H1 (cell line): ENCODE results near the gene PCSK1N. TPM values are rescaled to one million over a fixed set of nuclear protein-coding genes. Genes with fewer than 3 reads are reported as not detected.

Experiments
- CTCF ChIA-PET: fragments of 300-600 bp; sonication (Branson Sonifier 250); formaldehyde crosslinking; loops from one replicate; lab custom pipeline; 2021; ENCODE audit not compliant: partially characterized antibody; lab: Charles Lee
- POLR2A ChIA-PET: fragments of 300-600 bp; sonication (Branson Sonifier 250); formaldehyde crosslinking; loops from one replicate; lab custom pipeline; 2021; ENCODE audit warnings: inconsistent platforms; ENCODE audit not compliant: partially characterized antibody; lab: Charles Lee
- DNase-seq, 2 experiments: peaks; one replicate each; pipeline versions ENCODE4 v3.0.0 to v3.0.0-alpha.2; 2010 to 2022; ENCODE audit warnings: low spot score in 2 of 2, low read depth in 1 of 2, mixed read lengths in 1 of 2
- FAIRE-seq: peaks from 2 replicates; lab custom pipeline; 2011; peaks lifted over from hg19 to GRCh38; lab: Jason Lieb, UNC
- H2AFZ ChIP-seq: 2 replicates; pipeline ENCODE4 v1.8.1; 2012; ENCODE audit warnings: low read length, inconsistent platforms
- H2AK5ac ChIP-seq: 2 replicates; pipeline ENCODE4 v1.6.1; 2013; ENCODE audit warnings: low read depth, low read length
- H2BK120ac ChIP-seq: replicated peaks from 2 replicates; pipeline ENCODE3; 2013; ENCODE audit warnings: low read depth, low read length, inconsistent platforms
- H2BK12ac ChIP-seq: 2 replicates; pipeline ENCODE4 v1.6.1; 2013; ENCODE audit warnings: low read depth, low read length
- H2BK15ac ChIP-seq: 2 replicates; pipeline ENCODE4 v1.6.1; 2013; ENCODE audit warnings: low read length
- H2BK20ac ChIP-seq: 2 replicates; pipeline ENCODE4 v1.6.1; 2013; ENCODE audit warnings: low read length
- H2BK5ac ChIP-seq: 2 replicates; pipeline ENCODE4 v1.6.1; 2013; ENCODE audit warnings: low read depth, low read length
- H3K14ac ChIP-seq: 2 replicates; pipeline ENCODE4 v1.6.1; 2013; ENCODE audit warnings: inconsistent platforms; ENCODE audit not compliant: insufficient read length
- H3K18ac ChIP-seq: 2 replicates; pipeline ENCODE4 v1.6.1; 2013; ENCODE audit warnings: low read length; ENCODE audit errors: extremely low read depth
- H3K23ac ChIP-seq: 2 replicates; pipeline ENCODE4 v1.6.1; 2013; ENCODE audit warnings: inconsistent platforms; ENCODE audit not compliant: insufficient read length
- H3K23me2 ChIP-seq: 2 replicates; pipeline ENCODE4 v1.6.1; 2013; ENCODE audit warnings: low read depth, low read length
- H3K27ac ChIP-seq: 2 replicates; pipeline ENCODE4 v1.6.1; 2011; ENCODE audit warnings: low read depth, low read length, inconsistent platforms
- H3K27me3 ChIP-seq, 4 experiments: replicated peaks in 1 of 4; 1 replicate in 1 of 4; 2 replicates in 3 of 4; pipeline versions ENCODE4 v1.6.1 to v1.8.1; 2011 to 2013; ENCODE audit warnings: low read length in 3 of 4, mild to moderate bottlenecking in 3 of 4, inconsistent platforms in 2 of 4, mixed read lengths in 2 of 4, moderate library complexity in 1 of 4; ENCODE audit not compliant: control insufficient read depth in 3 of 4, insufficient read depth in 3 of 4; ENCODE audit errors: extremely low read depth in 1 of 4
- H3K36me3 ChIP-seq, 4 experiments: 2 replicates each; pipeline versions ENCODE4 v1.6.1 to v1.8.1; 2011 to 2013; ENCODE audit warnings: mild to moderate bottlenecking in 4 of 4, low read length in 3 of 4, moderate library complexity in 2 of 4, control low read depth in 1 of 4, inconsistent platforms in 1 of 4; ENCODE audit not compliant: insufficient read depth in 4 of 4, control insufficient read depth in 2 of 4
- H3K4ac ChIP-seq: replicated peaks from 2 replicates; pipeline ENCODE3; 2013; ENCODE audit warnings: low read length, low read depth, mixed read lengths, inconsistent platforms; ENCODE audit not compliant: insufficient read length
- H3K4me1 ChIP-seq, 4 experiments: replicated peaks in 1 of 4; 1 replicate in 1 of 4; 2 replicates in 3 of 4; pipeline versions ENCODE4 v1.6.1 to v1.8.1; 2011 to 2013; ENCODE audit warnings: low read length in 3 of 4, inconsistent platforms in 2 of 4, mixed read lengths in 1 of 4; ENCODE audit not compliant: insufficient read depth in 4 of 4, control insufficient read depth in 3 of 4
- H3K4me2 ChIP-seq, 2 experiments: 2 replicates each; pipeline versions ENCODE4 v1.6.1 to v1.8.1; 2011 to 2013; ENCODE audit warnings: low read depth in 2 of 2, low read length in 2 of 2, control low read depth in 1 of 2, inconsistent platforms in 1 of 2, mild to moderate bottlenecking in 1 of 2; ENCODE audit not compliant: insufficient read depth in 1 of 2
- H3K4me3 ChIP-seq, 4 experiments: fragments of 200-600, 300-600 bp in 1 of 4; sonication (generic), shearing (Covaris generic), sonication (Bioruptor Twin) in 1 of 4; 2 replicates each; pipeline versions ENCODE4 v1.5.1 to v1.8.1; 2011 to 2016; ENCODE audit warnings: low read length in 4 of 4, low read depth in 3 of 4, control low read depth in 2 of 4, inconsistent platforms in 2 of 4, mild to moderate bottlenecking in 2 of 4, mixed read lengths in 1 of 4, moderate library complexity in 1 of 4; ENCODE audit not compliant: insufficient read depth in 2 of 4; ENCODE audit errors: extremely low read depth in 1 of 4
- H3K56ac ChIP-seq: replicated peaks from 2 replicates; pipeline ENCODE3; 2013; ENCODE audit warnings: low read depth, mild to moderate bottlenecking, mixed read lengths, low read length, inconsistent platforms; ENCODE audit not compliant: insufficient read length
- H3K79me1 ChIP-seq: 2 replicates; pipeline ENCODE4 v1.6.1; 2013; ENCODE audit warnings: low read depth, low read length, control low read depth
- H3K79me2 ChIP-seq, 2 experiments: 2 replicates each; pipeline versions ENCODE4 v1.6.1 to v1.8.1; 2012 to 2013; ENCODE audit warnings: low read length in 2 of 2, mild to moderate bottlenecking in 2 of 2, inconsistent platforms in 1 of 2; ENCODE audit not compliant: insufficient read depth in 2 of 2, control insufficient read depth in 1 of 2
- H3K9ac ChIP-seq, 4 experiments: replicated peaks in 1 of 4; 1 replicate in 1 of 4; 2 replicates in 3 of 4; pipeline versions ENCODE4 v1.6.1 to v1.8.1; 2011 to 2013; ENCODE audit warnings: low read depth in 3 of 4, low read length in 3 of 4, control low read depth in 2 of 4, mild to moderate bottlenecking in 2 of 4, moderate library complexity in 2 of 4, inconsistent platforms in 1 of 4; ENCODE audit errors: extremely low read depth in 1 of 4
- H3K9me3 ChIP-seq, 2 experiments: 2 replicates each; pipeline versions ENCODE4 v1.6.1 to v1.8.1; 2012 to 2013; ENCODE audit warnings: mild to moderate bottlenecking in 2 of 2, moderate library complexity in 2 of 2, control low read depth in 1 of 2, inconsistent platforms in 1 of 2, low read depth in 1 of 2, low read length in 1 of 2, mixed read lengths in 1 of 2; ENCODE audit not compliant: insufficient read depth in 2 of 2
- H4K20me1 ChIP-seq, 2 experiments: replicated peaks in 1 of 2; 2 replicates each; pipeline versions ENCODE3 to v1.8.1; 2011 to 2013; ENCODE audit warnings: inconsistent platforms in 2 of 2, low read length in 2 of 2, mild to moderate bottlenecking in 1 of 2; ENCODE audit not compliant: insufficient read depth in 2 of 2, control insufficient read depth in 1 of 2
- H4K5ac ChIP-seq: 2 replicates; pipeline ENCODE4 v1.6.1; 2013; ENCODE audit warnings: low read length, low read depth, mixed read lengths, inconsistent platforms; ENCODE audit not compliant: insufficient read length
- H4K8ac ChIP-seq: 2 replicates; pipeline ENCODE4 v1.8.0; 2013; ENCODE audit warnings: mild to moderate bottlenecking, moderate library complexity, low read length, inconsistent platforms; ENCODE audit not compliant: insufficient read depth; ENCODE audit errors: extremely low read depth
- H4K91ac ChIP-seq: replicated peaks from 2 replicates; pipeline ENCODE3; 2013; ENCODE audit warnings: low read length, mixed read lengths, inconsistent platforms; ENCODE audit not compliant: insufficient read length
- CHD2 ChIP-seq: IDR thresholded peaks from 2 replicates; pipeline ENCODE4 v1.6.1; 2012; ENCODE audit warnings: low read length, improper control_type of control experiment
- CREB1 ChIP-seq: IDR thresholded peaks from 2 replicates; pipeline ENCODE4 v1.6.1; 2012; ENCODE audit warnings: inconsistent platforms
- EGR1 ChIP-seq: IDR thresholded peaks from 2 replicates; pipeline ENCODE4 v1.6.1; 2011; ENCODE audit warnings: low read depth, low read length, borderline replicate concordance
- EP300 ChIP-seq, 2 experiments: IDR thresholded peaks; 1 replicate in 1 of 2; 2 replicates in 1 of 2; pipeline ENCODE4 v1.6.1; 2011 to 2012; ENCODE audit warnings: low read depth in 2 of 2, low read length in 2 of 2, mild to moderate bottlenecking in 2 of 2, borderline replicate concordance in 1 of 2, inconsistent platforms in 1 of 2, moderate library complexity in 1 of 2
- EZH2 ChIP-seq: fragments of 200-600 bp; sonication (generic); IDR thresholded peaks from 2 replicates; pipeline ENCODE4 v1.7.1; 2012; ENCODE audit warnings: low read depth, mild to moderate bottlenecking, moderate library complexity, low read length, inconsistent platforms; ENCODE audit not compliant: severe bottlenecking
- HDAC6 ChIP-seq: IDR thresholded peaks from one replicate; pipeline ENCODE4 v1.7.1; 2012; ENCODE audit warnings: low read depth, mild to moderate bottlenecking, inconsistent platforms, low read length, moderate library complexity
- KDM4A ChIP-seq: IDR thresholded peaks from one replicate; pipeline ENCODE4 v1.7.1; 2012; ENCODE audit warnings: low read depth, mild to moderate bottlenecking, moderate library complexity, low read length, inconsistent platforms; ENCODE audit not compliant: severe bottlenecking
- KDM5A ChIP-seq: fragments of 200-600 bp; IDR thresholded peaks from 2 replicates; pipeline ENCODE4 v1.7.1; 2012; ENCODE audit warnings: mild to moderate bottlenecking, low read length, inconsistent platforms, mixed read lengths
- NANOG ChIP-seq: IDR thresholded peaks from 2 replicates; pipeline ENCODE4 v1.6.1; 2011; ENCODE audit warnings: low read length, low read depth, mild to moderate bottlenecking, inconsistent platforms; ENCODE audit not compliant: insufficient read depth, poor library complexity, severe bottlenecking
- SP2 ChIP-seq: IDR thresholded peaks from 2 replicates; pipeline ENCODE4 v1.6.1; 2012; ENCODE audit warnings: mild to moderate bottlenecking, low read length, inconsistent platforms
- SUZ12 ChIP-seq: fragments of 200-600 bp; sonication (generic); IDR thresholded peaks from 2 replicates; pipeline ENCODE4 v1.6.1; 2012; ENCODE audit warnings: mild to moderate bottlenecking, inconsistent platforms, low read length, moderate library complexity, mixed read lengths
- TAF7 ChIP-seq: optimal IDR thresholded peaks from 2 replicates; pipeline ENCODE3; 2011; ENCODE audit warnings: low read depth, mild to moderate bottlenecking, inconsistent platforms, low read length, moderate library complexity, borderline replicate concordance
- YY1 ChIP-seq: IDR thresholded peaks from 2 replicates; pipeline ENCODE4 v1.6.1; 2011; ENCODE audit warnings: low read depth, mild to moderate bottlenecking, low read length
- ZNF274 ChIP-seq: IDR thresholded peaks from 2 replicates; pipeline ENCODE4 v1.7.0; 2012; ENCODE audit warnings: low read length, borderline replicate concordance; ENCODE audit errors: extremely low read depth
- WGBS, 2 experiments: shearing (Covaris generic) in 1 of 2; methylation state at CpG; one replicate each; pipeline versions ENCODE4 v1.1.6 to v1.1.7; 2013 to 2015; ENCODE audit warnings: low lambda C conversion rate in 2 of 2, mixed read lengths in 2 of 2, inconsistent platforms in 1 of 2, low coverage in 1 of 2, missing lambda C conversion rate in 1 of 2; ENCODE audit not compliant: insufficient replicate concordance in 2 of 2, insufficient coverage in 1 of 2, insufficient read length in 1 of 2; ENCODE audit errors: extremely low coverage in 1 of 2, missing lambda C conversion rate in 1 of 2; 5-methylcytosine and 5-hydroxymethylcytosine counted together
- polyA plus RNA-seq, 7 experiments: library from polyadenylated mRNA; depleted of rRNA in 3 of 7; stranded (reverse) in 5 of 7; unstranded in 2 of 7; fragments of >200 nt in 5 of 7; fragments of 200-250 nt in 2 of 7; gene quantifications; 1 replicate in 5 of 7; 2 replicates in 1 of 7; 4 replicates in 1 of 7; pipeline versions ENCODE4 v1.2.1 to v1.2.3, GENCODE V29; 2011 to 2013; ENCODE audit warnings: missing spikeins in 2 of 7, mixed read lengths in 2 of 7
- total RNA-seq: library from RNA; stranded (reverse); fragmentation: NEBNext Ultra II Directional; extraction: Animal tissue kit (Norgen Biotek cat#: 25700); gene quantifications from 2 replicates; pipeline ENCODE4 v1.2.1, GENCODE V29; 2021

The PCSK1N gene
- total and polyA plus RNA-seq, 2 of the 8 experiments (the other 6 are each of a cell fraction or from before 2014, with no cell fraction given) = 3.6 to 4.5 TPM

GRCh38 chrX:48831909-48832291 lies 3.5 kb downstream of the PCSK1N start:
- POLR2A ChIA-PET = interaction anchor here (1.1 to 2.1 kb wide), 3 partner anchors 26 to 66 kb away, joined by 3 to 6 read pairs (median 5); partner anchors contain the start of genes PQBP1 and TIMM17B
- H2BK120ac ChIP-seq = no peak overlapping the region
- peaks cover 0 to 3% of the 10 kb centered on the region in 2 experiments for H4K20me1 ChIP-seq
- no peak overlapping the region for H2BK15ac ChIP-seq
- H3K4me2 ChIP-seq = peak overlapping the region; percentile 75 to 85
- TF ChIP-seq ZNF274 (no peak), SP2 (no peak), TAF7 (no peak), NANOG (no peak), EP300 (IDR thresholded peaks at IDR 0.05; ENCODE audit: borderline replicate concordance in 1 of 2, low read depth in 2 of 2, low read length in 2 of 2) (no peak), CHD2 (no peak), KDM5A (no peak), EZH2 (peak; percentile 55), YY1 (no peak), CREB1 (peak; percentile 88), EGR1 (0 out of 2 replicates have a peak, but pooled peaks have one; percentile 30), SUZ12 (0 out of 2 replicates have a peak, but pooled peaks have one; percentile 57), HDAC6 (no peak), KDM4A (peak; percentile 80)
- no peak overlapping the region for H3K56ac ChIP-seq
- H2BK12ac ChIP-seq = no peak overlapping the region
- no peaks in the 10 kb centered on the region for H3K9me3 ChIP-seq
- peak overlapping the region in 1 of 4 experiments; percentile 56; a peak in 1 of 7 replicates for H3K9ac ChIP-seq
- H3K18ac ChIP-seq = no peak overlapping the region
- H3K27me3 ChIP-seq = peaks cover 21 to 63% (median 50%) of the 10 kb centered on the region in 4 experiments
- no peak overlapping the region for H4K5ac ChIP-seq
- FAIRE-seq = no peak
- CTCF ChIA-PET = interaction anchor here (1.3 kb wide), 1 partner anchor 9 kb away, joined by 4 read pairs; no protein-coding TSS in a partner anchor
- H3K23ac ChIP-seq = no peak overlapping the region
- H2BK5ac ChIP-seq = no peak overlapping the region
- no peaks in the 10 kb centered on the region for H3K79me1 ChIP-seq
- H3K79me2 ChIP-seq = no peaks in the 10 kb centered on the region
- peaks cover 11% of the 10 kb centered on the region; the same call in 1 of the 2 replicates for H3K23me2 ChIP-seq
- no peak overlapping the region for H4K91ac ChIP-seq
- H3K27ac ChIP-seq = no peak overlapping the region
- peak overlapping the region; percentile 37 to 62 (median 42) for H3K4me3 ChIP-seq
- H2BK20ac ChIP-seq = no peak overlapping the region
- H3K4me1 ChIP-seq = peaks cover 0 to 8% (median 4%) of the 10 kb centered on the region in 4 experiments; a peak in 5 of 7 replicates
- peak in 1 of 2 experiments; percentile 59 for DNase-seq
- H3K14ac ChIP-seq = no peak overlapping the region
- H3K4ac ChIP-seq = no peak overlapping the region
- no peak overlapping the region for H4K8ac ChIP-seq
- WGBS, 2 experiments = 0% methylated on average over 5 of the region's 57 CpGs; no CpG with 5 or more reads in 1 of the 2 experiments
- no peak overlapping the region for H2AFZ ChIP-seq
- H3K36me3 ChIP-seq = no peaks in the 10 kb centered on the region
- no peak overlapping the region for H2AK5ac ChIP-seq
